Measurements from ENCODE around the gene CLDN8.

DNA sequence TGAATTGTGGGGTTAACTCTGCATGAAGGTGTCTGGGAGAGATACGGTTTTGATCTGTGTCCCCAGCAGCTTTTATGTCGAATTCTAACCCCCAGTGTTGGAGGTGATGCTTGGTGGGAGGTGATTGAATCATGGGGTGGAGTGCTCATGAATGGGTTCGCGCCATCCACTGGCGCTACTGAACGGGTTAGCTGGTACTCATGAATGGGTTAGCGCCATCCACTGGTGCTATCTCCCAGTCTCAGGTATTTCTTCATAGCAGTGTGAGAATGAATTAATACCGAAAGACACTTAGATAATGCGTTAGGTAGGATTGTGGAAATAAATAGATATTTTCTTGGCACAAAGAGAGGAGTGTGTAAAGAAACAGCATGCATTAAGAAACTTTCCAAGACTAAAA lies 32.9 kb upstream of the CLDN8 start:
- TF ChIP-seq, protein P1, sequence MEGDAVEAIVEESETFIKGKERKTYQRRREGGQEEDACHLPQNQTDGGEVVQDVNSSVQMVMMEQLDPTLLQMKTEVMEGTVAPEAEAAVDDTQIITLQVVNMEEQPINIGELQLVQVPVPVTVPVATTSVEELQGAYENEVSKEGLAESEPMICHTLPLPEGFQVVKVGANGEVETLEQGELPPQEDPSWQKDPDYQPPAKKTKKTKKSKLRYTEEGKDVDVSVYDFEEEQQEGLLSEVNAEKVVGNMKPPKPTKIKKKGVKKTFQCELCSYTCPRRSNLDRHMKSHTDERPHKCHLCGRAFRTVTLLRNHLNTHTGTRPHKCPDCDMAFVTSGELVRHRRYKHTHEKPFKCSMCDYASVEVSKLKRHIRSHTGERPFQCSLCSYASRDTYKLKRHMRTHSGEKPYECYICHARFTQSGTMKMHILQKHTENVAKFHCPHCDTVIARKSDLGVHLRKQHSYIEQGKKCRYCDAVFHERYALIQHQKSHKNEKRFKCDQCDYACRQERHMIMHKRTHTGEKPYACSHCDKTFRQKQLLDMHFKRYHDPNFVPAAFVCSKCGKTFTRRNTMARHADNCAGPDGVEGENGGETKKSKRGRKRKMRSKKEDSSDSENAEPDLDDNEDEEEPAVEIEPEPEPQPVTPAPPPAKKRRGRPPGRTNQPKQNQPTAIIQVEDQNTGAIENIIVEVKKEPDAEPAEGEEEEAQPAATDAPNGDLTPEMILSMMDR (IDR thresholded peaks at IDR 0.05; ENCODE audit: low read depth, low read length), result no peak
- no peak for TF ChIP-seq EZH2phosphoT487 (IDR thresholded peaks at IDR 0.05; ENCODE audit: low read depth)

All from OCI-LY3 (cell line).